IgD-negative memory B cell (primary cell): Measurements from ENCODE around the gene CADPS2. TPM values are rescaled to one million over a fixed set of nuclear protein-coding genes. Genes with fewer than 3 reads are reported as not detected.
"Not testable (repeated sequence)": the region's sequence is repeated elsewhere in the genome, so short reads cannot be mapped to it uniquely, and the experiment has no call there.

Source experiments
- H3K27ac Mint-ChIP-seq, 3 donors: one replicate each; pipeline ENCODE4 v1.8.0; 2020 to 2022; ENCODE audit warnings: mild to moderate bottlenecking in 3 of 3, mixed read lengths in 3 of 3, moderate library complexity in 1 of 3
- H3K27me3 Mint-ChIP-seq: one replicate; pipeline ENCODE4 v1.8.0; 2021; ENCODE audit warnings: mixed read lengths
- H3K36me3 Mint-ChIP-seq: one replicate; pipeline ENCODE4 v1.8.0; 2020; ENCODE audit warnings: mild to moderate bottlenecking, mixed read lengths
- H3K4me1 Mint-ChIP-seq, 3 donors: one replicate each; pipeline ENCODE4 v1.8.0; 2020 to 2022; ENCODE audit warnings: mixed read lengths in 3 of 3, mild to moderate bottlenecking in 1 of 3
- H3K4me3 Mint-ChIP-seq, 4 donors: one replicate each; pipeline ENCODE4 v1.8.0; 2020 to 2022; ENCODE audit warnings: mild to moderate bottlenecking in 4 of 4, mixed read lengths in 4 of 4, moderate library complexity in 3 of 4
- H3K9me3 Mint-ChIP-seq, 3 donors: one replicate each; pipeline ENCODE4 v1.8.0; 2020 to 2021; ENCODE audit warnings: mixed read lengths in 3 of 3, mild to moderate bottlenecking in 1 of 3
- polyA plus RNA-seq: library from polyadenylated mRNA; unstranded; fragments of 300-500 nt; fragmentation: Illumina TruSeq; gene quantifications from one replicate; pipeline ENCODE4 v1.2.3, GENCODE V29; 2021

Gene CADPS2
- polyA plus RNA-seq, 1 donor from 2014 or later = not detected

DNA sequence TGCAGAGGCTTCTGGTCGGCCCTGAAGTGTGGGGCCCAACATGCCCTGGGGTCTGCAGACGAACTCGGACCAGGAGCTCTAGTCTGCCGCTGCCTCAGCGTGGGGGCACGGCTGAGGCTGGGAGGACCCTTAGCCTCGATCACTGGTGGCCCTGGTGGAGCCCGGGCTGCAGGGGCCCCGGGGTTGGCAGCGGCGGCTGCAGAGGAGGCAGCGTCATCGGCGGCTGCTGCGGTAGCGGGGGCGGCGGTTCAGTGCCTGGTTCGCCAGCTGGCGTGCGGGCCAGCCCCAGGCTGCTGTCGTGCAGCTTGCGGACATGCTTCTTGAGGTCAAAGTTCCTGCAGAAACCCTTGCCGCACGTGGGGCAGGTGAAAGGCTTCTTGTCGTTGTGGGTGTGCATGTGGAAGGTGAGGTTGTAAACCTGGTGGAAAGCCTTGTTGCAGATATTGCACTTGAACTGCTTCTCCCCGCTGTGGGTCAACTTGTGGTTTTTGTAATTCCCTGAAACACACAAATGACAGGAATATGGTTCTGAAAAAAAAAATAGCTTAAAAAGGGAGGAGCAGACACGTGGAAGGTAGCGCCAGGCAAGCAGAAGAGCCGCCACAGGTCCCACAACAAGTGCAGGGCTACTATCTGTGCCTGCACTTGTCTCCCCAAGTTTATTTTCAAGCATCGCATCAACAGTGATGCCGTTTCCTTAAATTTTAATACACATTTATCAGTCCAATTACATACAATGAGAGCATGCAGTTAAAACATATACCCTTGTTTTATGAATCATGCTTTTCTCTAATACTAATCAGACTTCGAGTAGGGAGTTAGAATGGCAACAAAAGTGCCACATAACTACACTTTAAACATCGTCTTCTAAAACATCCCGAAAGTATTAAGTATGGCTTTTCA, 584.2 kb downstream of the CADPS2 start:
- H3K27me3 Mint-ChIP-seq = peaks cover 61% of the 10 kb centered on the region
- no peak overlapping the region for H3K4me3 Mint-ChIP-seq
- H3K4me1 Mint-ChIP-seq = no peaks in the 10 kb centered on the region
- H3K9me3 Mint-ChIP-seq = peaks cover 0 to 1% (median 0%) of the 10 kb centered on the region in 3 donors
- no peaks in the 10 kb centered on the region for H3K36me3 Mint-ChIP-seq
- H3K27ac Mint-ChIP-seq = no peak overlapping the region

DNA sequence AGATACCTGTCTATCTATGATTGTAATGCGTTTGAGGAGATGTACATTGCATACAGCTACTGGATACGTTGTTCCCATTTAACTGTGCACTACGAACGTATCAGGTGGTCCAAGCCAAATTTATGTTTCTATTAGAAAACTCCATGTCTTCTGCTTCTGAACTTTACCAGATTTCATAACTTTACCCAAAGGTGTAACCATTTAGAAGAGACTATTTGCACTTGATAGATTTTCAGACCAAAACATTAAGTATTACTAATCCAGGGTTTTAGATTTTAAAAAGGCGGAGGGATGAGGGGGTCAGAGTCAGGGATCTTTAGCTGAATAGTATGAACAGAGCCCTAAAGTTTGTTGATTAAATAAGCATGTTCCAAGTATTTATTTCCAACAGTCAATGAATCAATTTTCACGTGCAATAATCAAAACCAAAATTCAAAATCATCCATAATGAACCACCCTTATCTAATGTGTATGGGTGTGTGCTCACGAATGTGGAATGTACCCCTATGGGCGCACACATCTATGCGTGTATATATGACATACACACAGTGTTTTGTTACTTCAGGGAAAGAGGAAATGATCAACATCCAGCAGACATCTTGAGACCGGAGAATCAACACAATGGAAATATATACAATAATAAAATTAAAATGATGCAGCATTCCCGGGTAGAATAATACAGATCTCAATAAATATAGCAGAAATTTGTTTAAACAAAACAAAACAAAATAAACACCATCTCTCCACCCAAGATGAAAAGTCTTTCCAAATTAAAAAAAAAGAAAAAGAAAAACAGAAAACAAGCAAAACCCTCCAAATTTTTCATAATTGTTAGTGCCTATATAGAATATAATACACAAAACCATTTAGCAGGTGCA, 585.1 kb downstream of the CADPS2 start:
- peaks cover 56% of the 10 kb centered on the region for H3K27me3 Mint-ChIP-seq
- no peak overlapping the region for H3K4me3 Mint-ChIP-seq
- peaks cover 0 to 1% (median 0%) of the 10 kb centered on the region in 3 donors for H3K9me3 Mint-ChIP-seq
- no peaks in the 10 kb centered on the region for H3K36me3 Mint-ChIP-seq
- no peak overlapping the region for H3K27ac Mint-ChIP-seq
- no peaks in the 10 kb centered on the region for H3K4me1 Mint-ChIP-seq

DNA sequence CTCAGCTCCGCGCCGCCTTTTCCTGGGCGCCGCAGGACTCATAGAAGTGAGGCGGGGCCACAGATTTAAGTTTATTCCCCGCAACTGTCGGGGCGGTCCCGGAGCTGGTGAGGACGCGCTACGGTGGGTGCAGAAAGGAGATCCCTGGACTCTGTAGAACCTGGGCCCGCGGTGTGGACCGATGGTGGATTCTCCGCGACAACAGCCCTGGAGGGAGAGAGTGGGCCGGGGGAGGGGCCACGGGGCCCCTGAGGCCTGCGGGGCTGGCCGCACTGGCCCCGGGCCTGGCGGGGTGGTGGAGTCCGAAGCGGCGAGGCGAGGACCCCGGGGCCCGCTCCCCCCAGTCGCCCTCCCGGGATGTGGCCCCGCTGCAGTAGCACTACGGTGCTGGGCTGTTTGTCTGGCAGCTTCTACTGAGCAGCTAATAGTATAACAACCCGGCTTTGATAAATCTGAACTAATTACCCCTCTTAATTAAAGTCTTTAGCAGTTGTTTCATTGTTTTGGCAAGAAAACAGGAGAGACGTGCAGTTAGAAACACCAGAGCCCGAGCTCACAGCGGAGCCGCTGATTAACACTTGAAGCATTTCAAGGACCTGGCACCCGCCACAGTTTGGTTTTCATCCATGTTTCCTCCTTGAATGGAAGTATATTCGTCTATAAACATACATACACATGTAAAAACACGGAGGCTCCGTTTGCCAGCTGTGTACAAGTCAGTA, 585.9 kb downstream of the CADPS2 start:
- no peaks in the 10 kb centered on the region for H3K36me3 Mint-ChIP-seq
- H3K27ac Mint-ChIP-seq = no peak overlapping the region
- H3K27me3 Mint-ChIP-seq = peaks cover 48% of the 10 kb centered on the region
- H3K9me3 Mint-ChIP-seq = peaks cover 0 to 1% (median 0%) of the 10 kb centered on the region in 3 donors
- no peak overlapping the region for H3K4me3 Mint-ChIP-seq
- H3K4me1 Mint-ChIP-seq = no peaks in the 10 kb centered on the region

DNA sequence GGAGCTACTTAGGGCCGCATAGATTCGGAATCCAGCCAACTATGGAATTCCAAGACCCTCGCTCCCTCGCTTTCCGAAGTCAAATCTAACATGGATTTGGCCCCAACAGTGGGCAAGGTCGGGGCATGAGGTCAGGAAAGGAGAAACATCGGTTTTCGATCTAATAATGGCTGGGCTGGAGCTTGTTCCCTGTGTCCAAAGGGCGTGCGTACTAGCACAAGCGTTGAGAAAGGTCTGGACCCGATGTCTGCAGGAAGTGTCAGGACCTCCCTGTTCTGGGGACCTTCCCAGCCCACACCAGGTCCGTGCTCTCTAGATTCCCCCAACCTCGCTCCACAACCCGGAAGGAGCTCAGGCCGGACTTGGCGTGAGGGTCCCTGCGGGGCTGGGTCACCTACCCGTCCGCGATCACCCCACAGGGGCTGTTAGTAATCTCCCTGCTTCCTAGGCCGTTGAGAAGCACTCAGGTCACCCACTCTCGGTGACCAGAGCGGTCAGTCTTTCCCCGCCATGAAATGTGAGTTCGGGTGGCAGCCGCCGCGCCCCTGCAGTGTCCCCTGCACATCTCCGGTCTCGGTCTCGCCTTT, 586.5 kb downstream of the CADPS2 start:
- H3K27me3 Mint-ChIP-seq = peaks cover 49% of the 10 kb centered on the region
- peaks cover 0 to 1% (median 0%) of the 10 kb centered on the region in 3 donors for H3K9me3 Mint-ChIP-seq
- H3K4me1 Mint-ChIP-seq = no peaks in the 10 kb centered on the region
- H3K27ac Mint-ChIP-seq = no peak overlapping the region
- H3K4me3 Mint-ChIP-seq = no peak overlapping the region
- no peaks in the 10 kb centered on the region for H3K36me3 Mint-ChIP-seq

DNA sequence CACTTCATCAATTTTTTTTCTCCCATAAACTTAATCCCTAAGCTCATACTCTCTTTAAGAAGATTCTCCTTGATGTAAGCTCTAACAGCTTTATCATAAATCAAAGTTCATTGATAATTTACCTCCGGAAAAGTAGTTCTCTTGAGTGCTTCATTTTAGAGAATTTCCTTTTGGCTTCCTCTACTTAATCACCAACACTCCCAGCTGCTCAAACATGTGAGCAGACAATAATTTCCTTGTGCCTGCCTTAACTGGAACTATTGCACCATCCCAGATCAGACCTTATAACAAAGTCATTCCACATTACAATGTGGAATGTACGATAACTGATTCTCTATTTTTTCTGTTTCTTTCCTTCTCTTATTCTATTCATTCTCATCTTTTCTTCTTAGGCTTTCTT, 587.6 kb downstream of the CADPS2 start:
- peaks cover 0 to 1% (median 0%) of the 10 kb centered on the region in 3 donors for H3K9me3 Mint-ChIP-seq
- no peaks in the 10 kb centered on the region for H3K36me3 Mint-ChIP-seq
- H3K27ac Mint-ChIP-seq = no peak overlapping the region
- H3K4me1 Mint-ChIP-seq = no peaks in the 10 kb centered on the region
- no peak overlapping the region for H3K4me3 Mint-ChIP-seq
- H3K27me3 Mint-ChIP-seq = peaks cover 44% of the 10 kb centered on the region

DNA sequence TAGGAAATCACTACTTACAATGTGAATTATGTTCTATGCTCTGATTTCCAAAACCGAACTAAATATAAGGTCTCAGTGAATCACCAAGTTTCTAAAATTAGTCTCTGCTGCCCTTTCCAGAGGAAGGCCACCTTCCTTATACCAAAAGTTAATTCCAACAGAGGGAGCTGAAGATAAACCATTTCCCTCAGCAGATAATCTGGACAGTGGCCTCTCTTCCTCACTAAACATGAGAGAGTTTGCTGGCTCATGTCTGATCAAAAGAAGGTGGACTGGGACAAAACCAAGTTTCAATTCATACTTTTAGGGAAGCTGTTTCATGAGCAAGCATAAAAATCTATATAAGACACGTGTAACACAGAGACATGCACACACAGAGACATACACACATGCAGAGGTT, 588.1 kb downstream of the CADPS2 start:
- Mint-ChIP-seq H3K27me3 (peaks cover 43% of the 10 kb centered on the region), H3K27ac (no peak overlapping the region), H3K9me3 (peaks cover 0 to 1% (median under 1%) of the 10 kb centered on the region in 3 donors), H3K36me3 (no peaks in the 10 kb centered on the region), H3K4me1 (no peaks in the 10 kb centered on the region), H3K4me3 (no peak overlapping the region)

DNA sequence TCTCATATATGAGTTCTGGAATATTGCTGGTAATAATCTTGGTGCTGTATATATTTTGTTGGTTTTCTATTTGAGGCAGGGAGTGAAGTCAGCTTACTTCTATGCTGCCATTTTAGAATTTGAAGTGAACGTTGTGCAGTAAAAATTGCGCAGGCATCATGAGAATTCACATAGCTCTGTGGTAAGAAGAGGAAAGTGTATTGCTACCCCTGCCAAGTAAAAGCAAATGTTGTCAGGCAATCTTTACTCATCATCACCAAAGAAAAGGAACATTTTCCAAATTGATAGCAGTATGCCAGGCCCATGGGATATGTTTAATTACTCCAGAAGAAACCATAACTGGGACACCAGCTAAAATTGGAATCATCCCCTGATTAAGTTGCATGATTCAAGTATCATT, 595.1 kb downstream of the CADPS2 start:
- no peak overlapping the region for H3K27ac Mint-ChIP-seq
- H3K27me3 Mint-ChIP-seq = peaks cover 3% of the 10 kb centered on the region
- H3K36me3 Mint-ChIP-seq = no peaks in the 10 kb centered on the region
- H3K4me1 Mint-ChIP-seq = peaks cover 0 to 3% (median 0%) of the 10 kb centered on the region in 3 donors
- peaks cover 1 to 4% (median 3%) of the 10 kb centered on the region in 3 donors for H3K9me3 Mint-ChIP-seq
- no peak overlapping the region for H3K4me3 Mint-ChIP-seq

DNA sequence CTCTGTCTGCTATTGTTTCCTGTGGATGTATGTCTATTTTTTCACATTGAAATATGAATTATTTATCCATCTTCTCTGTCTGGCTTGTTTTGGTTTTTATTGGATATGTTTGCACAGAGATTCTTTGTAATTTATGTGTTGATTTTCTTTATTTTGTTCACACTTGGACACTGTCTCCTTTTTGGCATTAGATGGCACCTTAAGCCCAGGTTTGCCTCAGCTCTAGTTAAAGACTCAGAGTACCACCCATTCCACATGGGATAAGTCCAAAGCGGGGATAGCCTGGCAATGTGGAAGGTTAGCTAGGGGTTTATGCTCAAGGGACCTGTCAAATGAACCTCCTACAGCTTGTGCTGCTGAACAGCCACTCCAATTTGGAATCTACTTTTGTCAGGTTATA, 595.8 kb downstream of the CADPS2 start:
- no peak overlapping the region for H3K27ac Mint-ChIP-seq
- peaks cover 1 to 4% (median 3%) of the 10 kb centered on the region in 3 donors for H3K9me3 Mint-ChIP-seq
- H3K4me3 Mint-ChIP-seq = no peak overlapping the region
- H3K36me3 Mint-ChIP-seq = no peaks in the 10 kb centered on the region
- H3K4me1 Mint-ChIP-seq = peaks cover 0 to 3% (median 0%) of the 10 kb centered on the region in 3 donors
- peaks cover 3% of the 10 kb centered on the region for H3K27me3 Mint-ChIP-seq

DNA sequence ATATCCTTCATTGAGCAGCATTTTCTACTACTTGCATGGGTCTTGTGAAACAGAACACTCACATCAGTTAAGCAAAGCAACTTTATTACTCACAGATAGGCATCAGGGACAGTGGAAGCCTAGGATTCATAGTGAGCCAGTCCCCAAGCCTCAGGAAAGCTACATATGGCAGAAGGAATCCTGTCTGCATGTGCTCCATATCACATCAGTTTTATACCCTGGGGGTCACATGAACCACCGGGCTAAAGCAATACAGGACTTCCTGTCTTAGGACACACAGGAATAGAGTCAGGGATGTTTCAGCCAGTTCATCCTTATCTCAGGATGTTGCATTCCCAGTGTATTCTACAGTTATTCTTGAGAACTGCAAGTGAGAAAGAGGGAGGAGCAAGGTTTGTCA, 596.8 kb downstream of the CADPS2 start:
- Mint-ChIP-seq H3K27ac (no peak overlapping the region), H3K36me3 (no peaks in the 10 kb centered on the region), H3K4me3 (no peak overlapping the region), H3K27me3 (no peaks in the 10 kb centered on the region), H3K9me3 (peaks cover 1 to 4% (median 3%) of the 10 kb centered on the region in 3 donors), H3K4me1 (peaks cover 0 to 3% (median 0%) of the 10 kb centered on the region in 3 donors)

DNA sequence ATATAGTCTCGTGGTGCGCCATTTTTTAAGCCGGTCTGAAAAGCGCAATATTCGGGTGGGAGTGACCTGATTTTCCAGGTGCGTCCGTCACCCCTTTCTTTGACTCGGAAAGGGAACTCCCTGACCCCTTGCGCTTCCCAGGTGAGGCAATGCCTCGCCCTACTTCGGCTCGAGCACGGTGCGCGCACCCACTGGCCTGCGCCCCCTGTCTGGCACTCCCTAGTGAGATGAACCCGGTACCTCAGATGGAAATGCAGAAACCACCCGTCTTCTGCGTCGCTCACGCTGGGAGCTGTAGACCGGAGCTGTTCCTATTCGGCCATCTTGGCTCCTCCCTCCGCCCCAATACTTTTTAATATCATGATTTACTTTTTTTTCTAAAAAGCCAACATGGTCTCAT, 601.7 kb downstream of the CADPS2 start:
- H3K27me3 Mint-ChIP-seq, H3K4me3 Mint-ChIP-seq, H3K27ac Mint-ChIP-seq, H3K4me1 Mint-ChIP-seq, H3K36me3 Mint-ChIP-seq, H3K9me3 Mint-ChIP-seq: not testable (repeated sequence)

DNA sequence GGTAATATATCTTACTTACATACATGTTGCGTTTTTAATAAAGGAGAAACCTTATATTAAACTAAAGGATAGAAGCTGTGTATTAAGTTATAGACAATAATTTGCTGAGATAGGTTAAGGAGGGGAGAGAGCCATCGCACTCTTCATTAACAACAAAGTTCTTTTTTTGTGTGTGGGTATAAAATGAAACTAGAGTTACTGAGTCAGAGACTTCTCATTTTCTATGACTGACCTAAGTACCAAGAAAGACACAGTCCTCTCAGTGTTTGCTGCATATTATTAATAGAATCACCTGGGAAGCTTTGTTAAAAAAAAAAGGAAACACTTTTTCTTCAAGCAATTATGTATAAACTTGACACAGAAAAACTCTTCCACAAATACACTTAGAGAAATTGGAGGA, 613.1 kb downstream of the CADPS2 start:
- H3K4me3 Mint-ChIP-seq = no peak overlapping the region
- H3K4me1 Mint-ChIP-seq = no peaks in the 10 kb centered on the region
- no peaks in the 10 kb centered on the region for H3K27me3 Mint-ChIP-seq
- no peak overlapping the region for H3K27ac Mint-ChIP-seq
- peaks cover 0 to 4% (median 0%) of the 10 kb centered on the region in 3 donors for H3K9me3 Mint-ChIP-seq
- no peaks in the 10 kb centered on the region for H3K36me3 Mint-ChIP-seq

DNA sequence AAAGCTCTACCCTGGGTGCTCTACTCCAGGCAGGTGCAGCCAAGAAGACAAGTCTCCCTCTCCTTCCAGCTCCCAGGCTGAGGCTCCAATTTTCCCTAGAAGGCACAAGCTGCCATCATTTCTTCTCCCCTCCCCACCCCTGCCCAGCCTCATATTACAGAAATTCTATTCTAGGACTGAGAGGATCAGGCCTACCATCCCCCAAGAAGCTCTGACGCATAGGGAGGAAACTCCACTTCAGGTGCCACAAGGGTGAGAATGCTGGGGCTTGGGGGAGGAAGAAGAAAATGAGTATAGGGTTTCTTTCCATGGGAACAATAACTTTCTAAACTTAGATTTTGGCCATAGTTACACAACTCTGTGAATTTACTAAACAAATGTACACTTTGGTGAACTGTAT, 617.0 kb downstream of the CADPS2 start:
- H3K27me3 Mint-ChIP-seq = no peaks in the 10 kb centered on the region
- no peaks in the 10 kb centered on the region for H3K9me3 Mint-ChIP-seq
- H3K4me3 Mint-ChIP-seq = no peak overlapping the region
- no peaks in the 10 kb centered on the region for H3K36me3 Mint-ChIP-seq
- no peaks in the 10 kb centered on the region for H3K4me1 Mint-ChIP-seq
- H3K27ac Mint-ChIP-seq = no peak overlapping the region
